Hematopoietic multipotent progenitor cell treated with erythropoietin and hydrocortisone succinate and interleukin-3 and kit ligand, for 15 days (in vitro differentiated cells): ENCODE data around the gene RASD2.
A peak's percentile ranks its signal among the peaks of the same experiment; 100 is the strongest.

Source experiments
- DNase-seq: peaks from one replicate; pipeline ENCODE4 v3.0.0-alpha.2; 2015; ENCODE audit warnings: low spot score

RASD2 gene

DNA sequence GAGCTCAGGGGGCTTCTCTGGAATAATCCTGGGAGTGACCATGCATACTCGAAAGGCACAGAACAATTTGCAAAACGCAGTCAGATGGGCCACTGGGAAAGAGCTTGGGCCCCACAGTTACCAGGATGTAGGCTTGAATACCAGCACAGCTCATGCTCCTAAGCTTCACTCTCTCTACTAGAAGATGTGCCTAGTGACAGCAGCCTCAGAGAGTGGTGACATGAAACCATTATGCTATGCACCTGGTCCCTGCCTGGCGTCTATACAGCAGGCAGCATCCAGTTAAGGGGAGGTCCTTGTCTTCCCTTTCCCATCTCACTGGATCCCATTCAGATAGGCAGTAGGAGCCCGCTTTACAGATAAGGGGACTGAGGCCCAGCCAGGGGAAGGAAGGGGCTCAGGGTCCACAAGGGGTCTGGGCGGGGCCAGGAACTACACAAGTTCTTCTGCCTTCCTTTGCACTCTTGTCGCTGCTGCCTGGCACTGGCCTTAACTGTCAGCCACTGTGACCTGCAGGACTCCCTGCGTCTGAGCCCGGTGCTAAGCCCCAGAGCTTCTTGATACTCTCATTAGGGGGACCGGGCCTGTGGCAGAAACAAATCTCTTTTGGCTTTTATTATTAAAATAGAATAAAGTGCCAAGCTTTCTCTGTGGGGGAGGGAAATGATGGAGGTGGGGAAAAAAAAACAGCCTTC, 21.2 kb upstream of the RASD2 start:
- no peak for DNase-seq

DNA sequence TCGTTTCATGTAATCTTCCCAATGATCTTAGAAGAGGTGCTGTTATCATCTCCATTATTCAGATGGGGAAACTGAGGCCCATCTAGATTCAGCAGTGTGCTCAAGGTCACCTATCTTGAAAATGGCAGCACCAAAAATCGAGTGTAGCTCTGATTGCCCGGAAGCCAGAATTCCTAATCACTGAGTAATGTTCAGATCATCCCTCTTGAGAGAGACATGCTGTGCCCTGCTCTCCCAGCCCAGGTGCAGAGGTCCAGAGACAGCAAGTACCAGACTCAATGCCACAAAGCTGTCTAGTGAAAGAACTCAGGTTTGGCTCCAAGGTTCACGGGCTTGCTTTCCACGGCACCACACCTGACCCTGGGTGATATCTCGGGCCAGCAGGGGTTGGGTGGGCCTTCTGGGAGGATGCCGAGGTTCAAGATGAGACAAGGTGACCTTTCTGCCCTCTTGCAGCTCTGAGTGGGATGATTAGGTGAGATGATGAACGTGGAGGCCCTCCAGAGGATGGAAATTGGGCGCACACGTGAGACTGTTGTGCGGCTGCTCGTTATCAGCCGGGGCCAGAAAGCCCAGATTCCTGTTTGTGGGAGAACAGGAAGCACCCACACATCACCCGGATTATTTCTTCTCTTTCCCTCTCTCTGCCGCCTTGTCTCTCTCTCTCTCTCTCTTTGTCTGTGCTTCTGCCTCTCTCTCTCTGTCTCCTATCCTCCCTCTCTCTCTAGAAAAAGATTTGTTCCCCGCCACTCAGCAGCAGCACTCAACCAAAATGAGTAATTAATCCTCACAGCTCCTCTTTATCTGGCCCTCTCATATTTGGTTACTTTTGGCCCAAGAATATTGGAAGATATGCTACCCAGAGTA, 19.0 kb upstream of the RASD2 start:
- no peak for DNase-seq

DNA sequence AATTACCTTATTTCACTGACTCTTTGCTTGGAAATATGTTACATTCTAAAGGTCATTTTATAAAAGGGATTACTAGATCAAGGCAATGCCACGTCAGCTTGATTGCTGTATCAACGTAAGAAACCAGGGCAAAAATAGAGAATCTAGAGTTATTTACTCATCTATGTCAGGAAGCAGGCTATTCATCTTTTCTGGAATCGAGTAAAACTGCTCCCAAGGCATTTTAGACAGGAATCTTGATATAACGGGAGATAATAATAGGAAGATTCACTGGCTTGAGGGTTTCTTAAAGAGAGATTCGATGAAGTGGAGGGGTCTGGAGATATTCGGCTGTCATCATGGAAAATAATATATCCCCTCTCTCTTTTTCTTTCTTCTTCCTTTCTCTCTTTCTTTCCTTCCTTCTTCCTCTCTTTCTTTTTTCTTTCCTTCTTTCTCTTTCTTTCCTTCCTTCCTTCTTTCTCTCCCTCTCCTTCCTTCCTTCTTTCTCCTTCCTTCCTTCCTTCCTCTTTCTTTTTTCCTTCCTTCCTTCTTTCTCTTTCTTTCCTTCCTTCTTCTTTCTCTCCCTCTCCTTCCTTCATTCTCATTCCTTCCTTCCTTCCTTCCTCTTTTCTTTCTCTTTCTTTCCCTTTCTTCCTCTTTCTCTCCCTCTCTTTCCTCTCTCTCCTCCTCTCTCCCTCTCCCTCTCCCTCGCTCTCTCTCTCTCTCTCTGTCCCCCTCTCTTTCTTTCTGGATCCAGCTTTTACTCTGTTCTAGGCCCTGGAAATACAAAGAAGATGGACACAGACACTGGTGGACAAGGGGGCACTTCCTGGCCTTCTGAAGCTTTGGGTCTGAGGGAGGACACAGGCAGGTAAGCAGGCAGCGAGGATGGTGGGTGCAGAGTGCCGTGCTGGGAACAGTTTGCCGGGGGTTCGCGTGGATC, 18.1 kb upstream of the RASD2 start:
- DNase-seq, result no peak

DNA sequence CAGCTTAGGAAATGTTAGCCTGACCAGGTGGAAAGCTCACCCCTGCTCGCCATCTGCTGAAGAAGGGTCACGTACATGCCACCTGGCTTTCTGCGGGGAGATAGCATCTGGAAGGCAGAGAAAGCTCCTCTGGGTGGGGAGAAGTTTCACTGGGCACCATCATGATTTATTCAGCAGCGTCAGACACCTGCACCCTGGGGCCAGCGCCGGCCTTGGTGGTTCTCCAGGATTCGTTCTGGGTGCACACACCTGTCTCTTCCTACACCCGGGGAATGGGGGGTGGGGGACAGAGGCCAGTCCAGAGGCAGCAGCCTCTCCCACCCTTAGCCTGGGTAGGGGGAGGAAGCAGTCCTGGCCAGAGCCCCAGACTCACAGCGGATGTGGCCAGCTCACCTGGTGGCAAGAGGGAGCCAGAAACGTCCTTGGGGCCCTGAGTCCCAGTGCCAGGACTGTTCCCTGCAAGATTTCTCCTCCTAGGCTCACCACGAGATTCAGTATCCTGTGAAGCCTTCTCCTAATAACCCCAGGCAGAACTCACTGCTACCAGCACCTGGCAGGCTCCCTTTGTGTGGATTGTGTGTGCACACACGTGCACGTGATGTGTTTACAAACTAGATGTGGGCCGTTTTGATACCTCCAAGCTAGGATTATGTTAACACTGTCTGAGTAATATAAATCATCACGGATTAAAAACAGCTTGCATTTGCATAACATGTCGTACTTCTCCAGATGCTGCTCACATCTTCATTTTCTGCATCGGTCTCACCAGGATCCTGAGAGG, 17.3 kb upstream of the RASD2 start:
- no peak for DNase-seq

DNA sequence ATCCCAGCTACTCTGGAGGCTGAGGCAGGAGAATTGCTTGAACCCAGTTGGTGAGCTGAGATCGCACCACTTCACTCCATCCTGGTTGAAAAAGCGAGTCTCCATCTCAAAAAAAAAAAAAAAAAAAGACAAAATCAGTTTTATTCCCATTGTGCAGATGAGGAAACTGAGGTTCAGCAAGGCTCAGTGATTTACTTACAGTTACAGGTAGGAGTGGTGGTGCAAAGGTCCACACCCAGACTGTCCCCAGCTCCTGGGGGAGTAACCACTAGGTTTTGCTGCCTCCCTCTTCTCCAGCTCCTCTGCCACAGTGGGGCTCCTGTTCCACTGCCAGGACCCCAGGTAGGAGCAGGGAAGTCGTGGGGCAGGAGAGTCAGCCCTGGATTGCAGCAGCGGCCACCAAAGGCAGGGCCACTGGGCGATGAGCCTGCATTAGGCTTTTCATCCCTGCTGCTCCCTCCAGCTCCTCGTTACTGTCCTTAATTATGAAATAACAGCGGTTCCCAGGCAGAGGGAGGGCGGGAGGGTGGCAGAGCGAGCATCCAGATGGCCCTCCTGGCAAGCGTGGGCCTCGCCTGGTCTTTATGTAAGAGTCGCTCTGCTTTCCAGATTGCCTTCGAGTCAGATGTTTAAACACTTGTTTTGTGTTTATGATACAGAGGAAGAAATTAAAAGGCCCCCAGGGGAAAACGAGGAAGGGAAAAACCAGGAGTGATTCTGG, 15.5 kb upstream of the RASD2 start:
- DNase-seq, result no peak

DNA sequence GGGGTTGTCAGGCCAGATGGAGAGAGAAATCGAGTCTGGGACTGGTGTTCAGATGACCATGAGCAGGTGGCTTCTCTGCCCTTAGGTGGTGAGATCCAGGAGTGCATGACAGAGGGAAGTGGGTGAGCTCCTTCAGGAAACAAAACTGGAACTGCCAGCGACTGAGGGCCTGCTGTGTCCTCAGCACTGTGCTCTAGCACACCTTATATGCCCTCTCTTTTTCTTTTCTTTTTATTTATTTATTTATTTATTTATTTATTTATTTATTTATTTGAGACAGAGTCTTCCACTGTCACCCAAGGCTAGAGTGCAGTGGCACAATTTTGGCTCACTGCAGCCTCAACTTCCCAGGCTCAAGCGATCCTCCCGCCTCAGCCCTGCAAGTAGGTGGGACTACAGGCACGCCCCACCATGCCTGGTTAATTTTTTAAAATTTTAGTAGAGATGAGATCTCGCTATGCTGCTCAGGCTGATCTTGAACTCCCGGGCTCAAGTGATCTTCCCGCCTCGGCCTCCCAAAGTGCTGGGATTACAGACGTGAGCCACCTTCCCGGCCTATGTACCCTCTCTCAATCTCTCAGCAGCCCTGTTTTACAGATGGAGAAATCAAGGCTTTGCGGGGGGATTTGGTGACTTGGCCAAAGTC, 14.8 kb upstream of the RASD2 start:
- no peak for DNase-seq

DNA sequence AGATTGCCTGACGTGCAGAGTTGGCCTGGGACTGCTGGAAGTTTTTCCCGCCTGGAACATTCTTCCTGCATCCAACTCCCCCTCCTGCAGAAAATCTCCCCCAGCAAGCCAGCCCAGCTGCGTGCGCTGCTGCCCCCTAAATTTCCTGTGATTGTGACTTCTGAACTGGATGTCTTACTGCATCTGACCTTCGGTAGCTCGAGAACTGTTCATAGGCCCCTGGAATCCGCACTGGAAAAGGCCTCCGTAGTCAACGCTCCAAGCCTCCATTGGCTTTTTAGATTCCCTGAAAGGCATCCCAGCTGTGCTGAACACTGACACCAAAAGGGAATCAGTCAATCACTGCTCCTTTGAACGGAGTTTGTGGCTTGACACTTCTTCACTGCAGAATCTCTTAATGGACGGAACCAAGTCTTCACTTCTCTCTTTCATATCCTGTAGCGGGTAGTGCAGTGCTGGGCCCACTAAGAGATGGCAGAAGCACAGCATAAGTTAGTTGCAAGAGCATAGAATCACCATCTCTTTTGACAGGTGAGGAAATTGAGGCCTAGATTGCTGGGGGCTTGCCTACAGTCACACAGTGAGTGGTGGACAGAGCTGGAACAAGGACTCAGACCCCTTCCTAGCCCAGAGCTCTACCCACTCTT, 14.2 kb upstream of the RASD2 start:
- no peak for DNase-seq

DNA sequence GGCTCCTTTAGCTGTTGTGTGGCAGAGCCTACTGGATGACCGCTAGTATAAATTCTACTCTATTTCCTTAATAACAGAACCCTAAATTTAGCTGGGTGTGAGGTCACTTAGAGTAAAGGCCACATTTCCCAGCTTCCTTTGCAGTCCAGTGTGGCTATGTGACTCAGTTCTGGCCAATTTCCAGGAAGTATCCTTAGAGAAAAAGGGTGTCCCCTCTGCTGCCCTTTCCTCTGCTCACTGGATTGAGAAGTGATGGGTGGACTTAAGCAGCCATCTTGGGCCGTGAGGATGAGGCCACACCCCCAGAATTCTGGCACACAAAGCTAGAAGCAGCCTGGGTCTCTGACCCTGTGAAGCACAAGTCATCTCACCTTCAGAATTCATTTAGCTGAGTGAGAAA, 11.7 kb upstream of the RASD2 start:
- DNase-seq, result no peak

DNA sequence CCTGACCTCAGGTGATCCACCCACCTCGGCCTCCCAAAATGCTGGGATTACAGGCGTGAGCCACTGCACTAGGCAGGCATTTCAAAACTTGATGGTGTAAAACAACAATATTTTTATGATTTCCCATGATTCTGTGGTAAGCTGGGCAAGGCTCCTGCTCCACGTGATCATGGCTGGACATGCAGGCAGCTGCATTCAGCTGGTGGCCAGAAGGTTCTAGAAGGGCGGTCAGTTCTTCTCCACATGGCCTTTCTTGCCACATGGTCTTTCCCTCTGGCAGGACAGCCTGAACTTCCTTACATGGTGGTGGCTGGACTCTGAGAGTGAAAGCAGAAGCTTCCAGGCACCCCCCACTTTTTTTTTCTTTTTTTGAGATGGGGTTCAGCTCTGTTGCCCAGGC, 9.9 kb upstream of the RASD2 start:
- no peak for DNase-seq

DNA sequence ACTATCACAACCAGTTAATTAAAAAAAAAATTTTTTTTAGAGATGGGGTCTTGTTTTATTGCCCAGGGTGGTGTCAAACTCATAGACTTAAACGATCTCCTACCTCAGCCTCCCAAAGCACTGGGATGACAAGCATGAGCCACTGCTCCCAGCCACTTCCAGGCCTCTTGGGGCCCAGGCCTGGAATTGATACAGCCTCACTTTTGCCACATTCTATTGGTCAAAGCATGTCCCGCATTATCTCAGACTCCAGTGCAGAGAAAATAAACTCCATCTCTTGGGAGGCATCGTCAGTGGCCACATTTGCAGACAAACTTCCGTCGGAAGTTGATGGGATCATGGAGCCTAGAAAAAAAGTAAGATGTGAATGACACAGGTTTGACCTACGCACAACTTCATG, 9.4 kb upstream of the RASD2 start:
- no peak for DNase-seq

DNA sequence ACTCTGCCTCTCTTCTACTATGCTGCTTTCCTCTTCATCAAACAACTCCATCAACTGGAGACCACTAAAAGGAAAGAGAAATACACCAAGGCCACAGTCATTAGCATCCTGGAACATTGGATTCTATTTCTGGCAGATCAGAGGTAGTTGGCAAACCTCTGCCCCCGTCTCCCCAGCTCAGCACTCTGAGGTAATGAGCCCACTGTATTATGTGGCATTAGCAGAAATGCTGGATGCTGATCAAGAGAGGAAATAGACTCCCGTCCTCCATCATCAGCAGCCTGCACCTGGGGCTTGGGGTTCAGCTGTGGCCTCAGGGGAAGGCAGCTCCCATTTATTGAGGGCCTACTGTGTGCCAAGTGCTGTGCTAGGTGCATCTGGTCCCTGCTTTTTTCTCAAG, 9.0 kb upstream of the RASD2 start:
- no peak for DNase-seq

DNA sequence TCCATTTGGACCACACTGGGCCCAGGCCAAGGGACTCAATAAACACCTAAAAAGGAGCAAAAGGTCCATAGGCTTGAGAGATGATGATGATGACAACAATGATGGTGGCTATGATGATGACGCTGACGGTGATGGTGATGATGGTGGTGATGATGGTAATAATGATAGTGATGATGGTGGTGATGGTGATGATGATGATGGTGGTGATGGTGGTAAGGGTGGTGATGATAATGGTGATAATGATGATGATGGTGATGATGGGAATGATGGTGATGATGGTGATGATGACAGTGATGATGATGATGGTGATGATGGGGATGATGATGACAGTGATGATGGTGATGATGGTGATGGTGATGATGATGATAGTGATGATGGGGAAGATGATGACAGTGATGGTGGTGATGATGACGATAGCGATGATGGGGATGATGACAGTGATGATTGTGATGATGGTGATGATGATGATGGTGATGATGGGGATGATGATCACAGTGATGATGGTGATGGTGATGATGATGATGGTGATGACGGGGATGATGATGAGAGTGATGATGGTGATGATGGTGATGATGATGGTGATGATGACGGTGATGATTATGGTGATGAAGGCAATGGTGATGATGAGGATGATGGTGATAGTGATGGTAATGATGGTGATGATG, 7.1 kb upstream of the RASD2 start:
- DNase-seq, result no peak

DNA sequence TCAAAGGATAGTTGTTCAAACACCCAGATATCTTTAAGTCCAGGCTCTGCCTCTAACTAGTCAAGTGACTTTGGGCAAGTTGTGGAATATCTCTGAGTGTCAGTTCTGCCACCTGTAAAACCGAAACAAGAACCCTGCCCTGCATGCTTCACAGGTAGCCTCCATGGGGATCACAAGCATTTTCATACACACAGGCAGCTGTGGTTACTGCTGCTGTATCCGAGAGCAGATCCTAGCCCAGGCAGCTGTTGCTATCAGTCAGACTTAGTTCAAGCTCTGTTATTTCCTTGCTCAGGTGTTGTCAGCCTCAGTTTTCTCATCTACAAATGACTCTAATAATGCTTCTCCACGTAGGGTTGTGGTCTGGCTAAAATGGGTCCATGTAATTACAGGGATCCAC, 6.5 kb upstream of the RASD2 start:
- DNase-seq, result no peak

DNA sequence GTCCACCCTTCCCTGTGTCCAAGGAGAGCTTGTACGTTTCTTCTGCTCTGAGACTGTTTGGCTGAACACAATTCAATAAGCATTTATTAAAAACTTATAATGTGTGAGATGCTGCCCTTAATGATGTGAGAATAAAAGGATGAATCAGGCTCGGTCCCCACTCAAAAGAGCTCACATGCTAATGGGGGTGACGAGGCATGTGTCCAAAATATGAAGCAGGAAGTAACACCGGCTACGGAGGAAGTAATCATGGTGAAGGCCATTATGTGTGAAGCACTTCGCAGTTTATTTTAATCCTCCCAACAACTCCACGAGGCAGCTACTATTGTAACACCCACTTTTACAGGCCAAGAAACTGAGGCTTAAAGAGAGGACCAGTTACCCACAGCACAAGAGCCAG, 3.4 kb upstream of the RASD2 start:
- DNase-seq, result no peak

DNA sequence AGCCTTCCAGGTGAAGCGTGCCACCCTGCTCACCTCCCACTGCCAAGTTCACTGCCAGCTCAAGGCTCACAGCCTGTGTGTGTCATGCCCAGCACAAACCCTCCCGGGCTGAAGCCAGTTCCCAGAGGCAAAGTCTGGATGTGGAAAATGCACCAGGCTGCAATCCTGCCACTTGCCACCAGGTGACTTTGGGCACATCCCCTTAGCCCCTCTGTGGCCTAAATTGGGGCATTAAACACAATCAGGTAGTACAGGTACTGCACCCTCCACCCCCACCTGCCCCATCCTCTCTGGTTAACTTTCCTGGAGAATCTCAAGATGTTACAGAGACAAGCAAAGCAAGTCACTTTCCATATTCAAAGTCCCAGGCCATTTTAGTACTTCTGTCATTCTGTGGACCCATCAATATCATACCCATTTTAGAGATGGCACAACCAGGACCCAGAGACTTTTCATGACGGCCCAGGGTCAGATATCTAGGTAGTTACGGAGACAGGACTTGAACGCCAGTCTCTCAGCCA, 1.8 kb upstream of the RASD2 start:
- DNase-seq, result peak; percentile 11

DNA sequence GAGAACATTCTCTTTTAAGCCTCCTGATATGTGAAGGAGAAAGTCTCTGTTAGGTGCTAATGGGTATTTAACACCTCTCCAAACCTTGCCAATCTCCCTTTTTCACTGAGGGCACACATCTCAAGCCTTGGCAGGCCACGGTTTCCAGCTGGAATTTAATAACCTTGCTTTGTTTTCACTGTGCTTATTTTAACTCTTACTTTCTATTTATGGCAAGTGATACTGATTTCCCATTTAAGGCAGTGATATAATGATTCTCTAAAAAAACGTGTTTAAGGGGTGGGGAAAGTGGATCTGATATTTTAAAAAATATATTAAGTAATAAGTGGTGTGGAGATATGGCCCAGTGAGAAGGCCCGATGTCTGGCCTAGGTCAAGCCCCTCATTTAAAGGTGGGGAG, 1.1 kb upstream of the RASD2 start:
- no peak for DNase-seq

DNA sequence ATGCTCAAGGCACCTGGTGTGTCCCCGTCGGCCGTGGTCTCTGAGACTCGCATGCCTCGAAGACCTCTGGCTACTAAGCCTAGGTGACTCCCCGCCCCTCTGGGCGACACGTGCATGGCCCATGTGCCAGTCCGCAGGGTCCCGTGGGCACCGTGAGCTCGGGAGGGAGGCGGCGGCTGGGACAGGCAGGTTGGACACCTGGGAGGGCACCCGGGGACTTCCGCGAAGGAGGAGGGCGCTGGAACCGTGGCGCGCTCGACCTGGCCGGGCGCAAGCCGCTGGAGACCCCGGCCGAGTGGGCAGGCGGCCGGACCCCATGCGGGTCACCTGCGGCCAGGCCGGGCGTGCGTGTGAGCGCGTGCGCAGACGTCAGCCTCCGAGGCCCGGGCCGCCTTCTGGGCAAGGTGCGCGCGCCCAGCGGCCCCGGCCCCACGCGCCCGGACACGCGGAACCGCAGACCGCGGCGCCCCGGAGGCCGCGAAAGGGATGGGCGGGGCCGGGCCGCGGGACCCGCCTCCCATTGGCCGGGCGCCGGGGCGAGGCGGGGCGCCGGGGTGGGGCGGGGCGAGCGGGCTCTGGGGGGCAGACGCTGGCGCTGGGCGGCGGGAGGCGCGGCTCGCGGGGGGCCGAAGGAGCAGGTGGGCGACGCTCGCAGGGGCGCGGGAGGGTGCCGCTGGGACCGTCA, 579 bp upstream of the RASD2 start:
- peak; percentile 23 for DNase-seq

DNA sequence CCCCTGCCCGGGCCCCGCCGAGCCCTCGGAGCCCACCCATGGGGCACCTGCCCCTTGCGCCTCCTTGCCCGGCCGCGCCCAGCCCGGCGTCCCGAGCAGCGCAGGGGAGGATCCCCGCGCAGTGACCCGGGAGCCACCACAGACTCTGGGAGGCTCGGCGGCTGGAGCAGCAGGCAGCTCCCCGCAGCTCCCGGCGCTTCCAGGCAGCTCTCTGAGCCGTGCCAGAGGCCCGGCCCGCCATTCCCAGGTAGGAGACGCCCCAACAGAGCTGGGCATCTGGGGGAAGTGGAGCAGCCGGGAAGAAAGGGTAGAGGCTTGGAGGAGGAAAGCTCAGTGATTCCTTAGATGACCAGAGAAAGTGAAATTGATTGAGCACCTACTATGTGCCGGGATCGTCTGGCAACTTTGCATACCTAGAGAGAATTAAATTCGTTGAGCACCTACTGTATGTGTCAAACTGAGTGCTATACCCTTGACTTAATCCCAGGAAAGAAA, 670 bp downstream of the RASD2 start:
- DNase-seq, result no peak
